Subcutaneous abdominal adipose tissue (tissue), 5 donors: Measurements from ENCODE around the gene ALDH5A1.
A peak's percentile ranks its signal among the peaks of the same experiment; 100 is the strongest.

Source experiments
- H3K27ac ChIP-seq: one replicate; pipeline ENCODE4 v1.7.0; 2013; ENCODE audit warnings: low read depth, mild to moderate bottlenecking, inconsistent platforms, low read length, moderate library complexity
- H3K27me3 ChIP-seq, 5 donors: one replicate each; pipeline ENCODE4 v1.7.0; 2013; ENCODE audit warnings: low read length in 5 of 5, inconsistent platforms in 1 of 5; ENCODE audit not compliant: control insufficient read depth in 5 of 5, insufficient read depth in 4 of 5
- H3K36me3 ChIP-seq, 5 donors: one replicate each; pipeline ENCODE4 v1.7.0; 2013; ENCODE audit warnings: low read length in 5 of 5; ENCODE audit not compliant: control insufficient read depth in 5 of 5, insufficient read depth in 5 of 5
- H3K4me1 ChIP-seq, 5 donors: one replicate each; pipeline ENCODE4 v1.7.0; 2013; ENCODE audit warnings: low read length in 5 of 5, mild to moderate bottlenecking in 3 of 5, moderate library complexity in 1 of 5; ENCODE audit not compliant: control insufficient read depth in 5 of 5, insufficient read depth in 5 of 5
- H3K4me3 ChIP-seq, 5 donors: one replicate each; pipeline ENCODE4 v1.7.0; 2013; ENCODE audit warnings: low read length in 5 of 5, low read depth in 1 of 5
- H3K9ac ChIP-seq, 5 donors: one replicate each; pipeline ENCODE4 v1.7.0; 2013; ENCODE audit warnings: low read length in 5 of 5, mild to moderate bottlenecking in 4 of 5, moderate library complexity in 3 of 5
- H3K9me3 ChIP-seq, 5 donors: one replicate each; pipeline ENCODE4 v1.7.0; 2013; ENCODE audit warnings: low read length in 5 of 5; ENCODE audit not compliant: control insufficient read depth in 5 of 5
- donor health status: healthy.
- donor health status: healthy.
- donor health status: healthy.
- donor health status: healthy.
- donor health status: healthy.

Gene ALDH5A1

GRCh38 chr6:24494821-24495795 is at the start of gene ALDH5A1:
Gene ALDH5A1 (plus strand): TSS chr6:24494969. CDS start chr6:24494997, 28 bp downstream.
- Histone ChIP-seq H3K36me3 (peaks cover 0 to 4% (median 0%) of the 10 kb centered on the region in 5 donors), H3K27me3 (no peaks in the 10 kb centered on the region), H3K4me3 (peak within 1 kb of the TSS; percentile 78 to 93 (median 84)), H3K4me1 (peaks cover 2 to 32% (median 19%) of the 10 kb centered on the region in 5 donors), H3K27ac (peak within 1 kb of the TSS; percentile 72), H3K9me3 (no peaks in the 10 kb centered on the region), H3K9ac (peak within 1 kb of the TSS; percentile 38 to 82 (median 62))

DNA sequence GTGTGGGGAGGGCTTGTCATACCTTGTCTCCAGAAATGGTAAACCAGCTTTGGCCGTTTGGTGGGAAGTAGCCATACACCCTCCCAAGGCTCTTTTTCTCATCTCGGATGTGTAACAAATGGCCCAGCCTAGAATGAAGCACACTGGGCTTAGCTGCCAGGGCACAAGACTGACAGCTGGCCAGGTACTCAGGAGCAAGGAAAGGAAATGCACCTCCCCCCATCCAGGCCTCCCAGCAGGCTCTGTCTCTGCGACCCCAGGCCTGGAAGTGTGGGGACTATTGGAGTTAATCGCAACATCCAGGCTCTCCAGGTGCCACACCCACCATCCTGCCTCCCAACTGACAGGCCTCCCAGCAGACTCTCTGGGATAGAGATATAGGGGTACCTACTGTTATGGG is 49.1 kb upstream of the ALDH5A1 start:
- no peak overlapping the region for H3K4me3 ChIP-seq
- peaks cover 0 to 12% (median 0%) of the 10 kb centered on the region in 5 donors for H3K36me3 ChIP-seq
- H3K27me3 ChIP-seq, result no peaks in the 10 kb centered on the region
- no peaks in the 10 kb centered on the region for H3K9me3 ChIP-seq
- H3K27ac ChIP-seq, result no peak overlapping the region
- no peak overlapping the region for H3K9ac ChIP-seq
- no peaks in the 10 kb centered on the region for H3K4me1 ChIP-seq

DNA sequence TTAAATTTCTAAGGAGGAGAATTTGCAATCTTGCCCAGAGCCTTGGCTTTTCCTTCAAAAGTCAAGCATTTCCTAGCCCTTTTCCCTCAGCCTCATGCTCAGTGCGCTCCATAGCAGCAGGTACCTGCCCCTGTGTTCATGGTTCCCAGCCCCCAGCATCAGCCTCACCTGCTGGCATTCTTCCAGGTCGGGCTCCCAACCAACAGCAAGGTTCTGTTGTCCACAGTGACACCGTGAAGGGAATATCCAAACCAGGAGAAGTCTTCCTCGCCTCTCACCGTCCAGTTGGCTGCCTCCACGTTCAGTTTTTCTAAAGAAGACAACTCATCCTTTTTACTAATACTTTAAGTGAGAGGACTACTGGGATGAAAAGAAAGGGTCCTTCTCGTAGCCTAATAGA is 48.1 kb upstream of the ALDH5A1 start:
- H3K4me1 ChIP-seq, result peaks cover 0 to 7% (median 0%) of the 10 kb centered on the region in 5 donors
- H3K27me3 ChIP-seq, result no peaks in the 10 kb centered on the region
- H3K36me3 ChIP-seq, result peaks cover 0 to 12% (median 0%) of the 10 kb centered on the region in 5 donors
- no peaks in the 10 kb centered on the region for H3K9me3 ChIP-seq
- H3K27ac ChIP-seq, result no peak overlapping the region
- no peak overlapping the region for H3K9ac ChIP-seq
- H3K4me3 ChIP-seq, result no peak overlapping the region

- Histone ChIP-seq H3K27me3 (no peaks in the 10 kb centered on the region), H3K4me3 (no peak overlapping the region), H3K9me3 (no peaks in the 10 kb centered on the region), H3K9ac (no peak overlapping the region), H3K27ac (no peak overlapping the region), H3K36me3 (peaks cover 0 to 12% (median 0%) of the 10 kb centered on the region in 5 donors), H3K4me1 (peaks cover 0 to 13% (median 0%) of the 10 kb centered on the region in 5 donors)
These were observed 46.4 kb upstream of the ALDH5A1 start for GRCh38 chr6:24448396-24448795.

- no peak overlapping the region for H3K9ac ChIP-seq
- no peak overlapping the region for H3K4me3 ChIP-seq
- H3K27me3 ChIP-seq, result no peaks in the 10 kb centered on the region
- H3K36me3 ChIP-seq, result peaks cover 0 to 12% (median 0%) of the 10 kb centered on the region in 5 donors
- peaks cover 0 to 13% (median 0%) of the 10 kb centered on the region in 5 donors for H3K4me1 ChIP-seq
- no peaks in the 10 kb centered on the region for H3K9me3 ChIP-seq
- no peak overlapping the region for H3K27ac ChIP-seq
These were observed 45.8 kb upstream of the ALDH5A1 start for GRCh38 chr6:24448828-24449525.

DNA sequence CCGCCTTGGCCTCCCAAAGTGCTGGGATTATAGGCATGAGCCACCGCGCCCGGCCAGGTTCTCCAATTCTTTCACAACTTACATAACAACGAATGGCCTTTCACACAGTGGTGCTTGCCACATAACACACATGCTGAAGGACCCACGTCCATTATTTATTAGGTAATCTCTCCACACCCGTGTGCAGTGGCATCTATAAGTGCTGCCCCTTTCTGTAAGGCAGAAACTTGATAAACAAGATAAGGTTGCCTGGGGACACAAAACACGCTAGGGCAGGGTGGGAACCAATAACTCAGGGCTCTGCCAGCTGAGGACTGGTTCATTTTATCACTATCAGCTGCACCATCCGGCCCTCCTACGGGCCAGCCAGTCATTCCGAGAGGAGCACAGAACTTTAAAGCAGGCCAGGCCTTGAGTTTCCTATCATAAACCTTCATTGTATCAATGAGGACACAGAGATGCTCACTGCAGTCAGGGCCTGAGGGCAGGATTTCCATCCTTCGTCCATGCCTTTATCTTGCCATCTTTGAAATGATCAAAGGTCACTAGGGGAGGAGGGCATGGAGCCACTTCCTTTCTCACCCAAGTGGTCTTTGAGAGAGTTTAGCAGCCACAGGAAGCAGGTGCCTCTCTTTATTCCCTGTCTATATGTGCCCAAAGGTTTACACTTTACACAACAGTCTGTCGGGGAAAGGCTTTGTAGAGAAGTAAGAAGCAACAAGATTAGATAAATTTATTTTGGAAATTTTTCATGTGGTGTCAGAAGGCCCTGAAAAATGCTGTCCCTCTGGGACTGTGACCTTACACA is 43.0 kb upstream of the ALDH5A1 start:
- H3K9ac ChIP-seq, result no peak overlapping the region
- no peak overlapping the region for H3K4me3 ChIP-seq
- H3K27me3 ChIP-seq, result no peaks in the 10 kb centered on the region
- no peaks in the 10 kb centered on the region for H3K9me3 ChIP-seq
- peaks cover 0 to 5% (median 0%) of the 10 kb centered on the region in 5 donors for H3K36me3 ChIP-seq
- peaks cover 0 to 13% (median 3%) of the 10 kb centered on the region in 5 donors for H3K4me1 ChIP-seq
- peak overlapping the region; percentile 81 for H3K27ac ChIP-seq

- H3K4me1 ChIP-seq, result peaks cover 0 to 22% (median 10%) of the 10 kb centered on the region in 5 donors
- no peak overlapping the region for H3K9ac ChIP-seq
- H3K4me3 ChIP-seq, result no peak overlapping the region
- H3K36me3 ChIP-seq, result no peaks in the 10 kb centered on the region
- H3K27me3 ChIP-seq, result no peaks in the 10 kb centered on the region
- H3K27ac ChIP-seq, result no peak overlapping the region
- H3K9me3 ChIP-seq, result no peaks in the 10 kb centered on the region
These were observed 40.8 kb upstream of the ALDH5A1 start for GRCh38 chr6:24453921-24454320.

DNA sequence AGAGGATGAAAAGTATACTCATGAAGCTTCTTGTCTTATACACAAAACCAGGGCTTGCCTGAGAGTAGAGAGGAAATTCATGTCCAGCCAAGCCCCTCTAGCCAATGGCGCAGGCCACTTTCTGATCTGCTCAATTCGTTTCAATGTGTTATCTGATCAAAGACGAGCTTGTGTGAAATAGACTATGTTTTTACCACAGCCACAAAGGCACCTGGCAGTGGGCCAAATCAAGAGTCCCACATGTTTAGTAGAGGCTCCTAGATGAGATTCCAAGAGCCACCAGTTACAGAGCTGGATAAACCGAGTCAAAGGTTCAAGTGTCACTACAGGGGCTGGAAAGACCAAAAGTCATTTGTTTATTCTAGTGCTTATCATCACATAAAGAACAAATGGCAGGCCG is 40.3 kb upstream of the ALDH5A1 start:
- no peaks in the 10 kb centered on the region for H3K27me3 ChIP-seq
- no peak overlapping the region for H3K9ac ChIP-seq
- H3K36me3 ChIP-seq, result no peaks in the 10 kb centered on the region
- H3K9me3 ChIP-seq, result no peaks in the 10 kb centered on the region
- peaks cover 0 to 26% (median 10%) of the 10 kb centered on the region in 5 donors for H3K4me1 ChIP-seq
- H3K4me3 ChIP-seq, result no peak overlapping the region
- no peak overlapping the region for H3K27ac ChIP-seq

DNA sequence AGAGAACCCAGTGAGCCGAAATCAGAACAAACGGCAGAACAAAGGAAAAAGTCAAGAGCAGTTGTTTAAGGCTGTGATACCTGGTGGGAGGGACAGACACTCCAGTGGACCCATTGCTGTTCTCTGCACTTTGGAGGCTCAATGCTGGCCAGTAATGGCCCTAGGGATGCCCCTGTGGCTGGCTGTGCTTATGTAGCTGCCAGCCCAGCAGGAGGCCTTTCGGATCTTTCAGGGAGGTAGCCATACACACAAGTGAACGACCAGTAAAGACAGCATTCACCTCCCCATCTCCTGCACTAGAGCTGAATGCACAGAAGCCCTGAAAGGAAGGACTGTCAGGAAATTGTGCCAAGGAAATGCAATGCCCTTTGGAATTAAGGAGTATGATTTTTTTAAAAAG is 39.7 kb upstream of the ALDH5A1 start:
- Histone ChIP-seq H3K27me3 (no peaks in the 10 kb centered on the region), H3K4me3 (no peak overlapping the region), H3K36me3 (no peaks in the 10 kb centered on the region), H3K9ac (no peak overlapping the region), H3K27ac (no peak overlapping the region), H3K9me3 (no peaks in the 10 kb centered on the region), H3K4me1 (peaks cover 0 to 27% (median 10%) of the 10 kb centered on the region in 5 donors)
